ENCODE results near the gene FOXD1. TPM values are rescaled to one million over a fixed set of nuclear protein-coding genes. Genes with fewer than 3 reads are reported as not detected.
"Not testable (repeated sequence)": the region's sequence is repeated elsewhere in the genome, so short reads cannot be mapped to it uniquely, and the experiment has no call there.

The FOXD1 gene
- total RNA-seq, 2 donors from 2014 or later, result not detected

DNA sequence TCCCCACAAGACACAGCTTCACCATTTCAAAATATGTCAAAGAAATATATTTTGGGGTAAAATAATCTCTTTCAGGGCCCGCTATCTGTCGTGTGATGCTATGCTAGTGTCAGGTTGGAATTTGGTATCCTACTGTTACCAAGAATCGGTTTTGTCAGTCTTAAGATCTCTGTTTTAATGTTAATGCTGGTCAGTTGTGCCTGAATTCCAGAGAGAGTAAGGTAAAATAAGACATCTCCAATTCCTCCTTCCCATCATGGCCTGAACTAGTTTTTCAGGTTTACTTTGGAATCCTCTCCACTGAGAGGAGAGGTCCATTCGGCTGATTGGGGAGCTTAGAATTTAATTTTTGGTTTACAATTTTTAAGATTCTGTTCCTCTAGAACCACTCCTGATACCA, 39.2 kb upstream of the FOXD1 start:
- no peak overlapping the region for H3K4me3 ChIP-seq
- DNase-seq (no peak), ATAC-seq (no peak)
- H3K36me3 ChIP-seq (replicated peaks in 1 of 2; ENCODE audit: insufficient read depth in 1 of 2, low read depth in 2 of 2), result no peaks in the 10 kb centered on the region
- 69 to 72% methylated on average over 4 of the region's 4 CpGs for WGBS, 2 donors
- H3K27ac ChIP-seq, result no peak overlapping the region
- no peak for TF ChIP-seq POLR2A (IDR thresholded peaks at IDR 0.05)
- TF ChIP-seq, protein P1, sequence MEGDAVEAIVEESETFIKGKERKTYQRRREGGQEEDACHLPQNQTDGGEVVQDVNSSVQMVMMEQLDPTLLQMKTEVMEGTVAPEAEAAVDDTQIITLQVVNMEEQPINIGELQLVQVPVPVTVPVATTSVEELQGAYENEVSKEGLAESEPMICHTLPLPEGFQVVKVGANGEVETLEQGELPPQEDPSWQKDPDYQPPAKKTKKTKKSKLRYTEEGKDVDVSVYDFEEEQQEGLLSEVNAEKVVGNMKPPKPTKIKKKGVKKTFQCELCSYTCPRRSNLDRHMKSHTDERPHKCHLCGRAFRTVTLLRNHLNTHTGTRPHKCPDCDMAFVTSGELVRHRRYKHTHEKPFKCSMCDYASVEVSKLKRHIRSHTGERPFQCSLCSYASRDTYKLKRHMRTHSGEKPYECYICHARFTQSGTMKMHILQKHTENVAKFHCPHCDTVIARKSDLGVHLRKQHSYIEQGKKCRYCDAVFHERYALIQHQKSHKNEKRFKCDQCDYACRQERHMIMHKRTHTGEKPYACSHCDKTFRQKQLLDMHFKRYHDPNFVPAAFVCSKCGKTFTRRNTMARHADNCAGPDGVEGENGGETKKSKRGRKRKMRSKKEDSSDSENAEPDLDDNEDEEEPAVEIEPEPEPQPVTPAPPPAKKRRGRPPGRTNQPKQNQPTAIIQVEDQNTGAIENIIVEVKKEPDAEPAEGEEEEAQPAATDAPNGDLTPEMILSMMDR (IDR thresholded peaks at IDR 0.05), result no peak
- H3K4me1 ChIP-seq, result no peaks in the 10 kb centered on the region
- intact Hi-C loops (cut with DNase I), result no loop called here
- no peaks in the 10 kb centered on the region for H3K27me3 ChIP-seq
- H3K9me3 ChIP-seq, result no peaks in the 10 kb centered on the region

GRCh38 chr5:73487257-73487656, 38.7 kb upstream of the FOXD1 start:
- H3K27ac ChIP-seq; H3K27me3 ChIP-seq; H3K4me1 ChIP-seq; ATAC-seq; H3K4me3 ChIP-seq; H3K36me3 ChIP-seq (replicated peaks in 1 of 2; ENCODE audit: insufficient read depth in 1 of 2, low read depth in 2 of 2); H3K9me3 ChIP-seq; intact Hi-C loops (cut with DNase I); DNase-seq: not testable (repeated sequence)
- 51 to 76% methylated on average over 4 of the region's 4 CpGs for WGBS, 2 donors

- WGBS, 2 donors, result 55 to 63% methylated on average over 3 of the region's 3 CpGs
- no peaks in the 10 kb centered on the region for H3K36me3 ChIP-seq (replicated peaks in 1 of 2; ENCODE audit: insufficient read depth in 1 of 2, low read depth in 2 of 2)
- no peak overlapping the region for H3K4me3 ChIP-seq
- no peak for TF ChIP-seq POLR2A (IDR thresholded peaks at IDR 0.05)
- TF ChIP-seq, protein P1 (IDR thresholded peaks at IDR 0.05), result no peak
- ATAC-seq (no peak), DNase-seq (no peak)
- no peaks in the 10 kb centered on the region for H3K27me3 ChIP-seq
- no peaks in the 10 kb centered on the region for H3K4me1 ChIP-seq
- intact Hi-C loops (cut with DNase I), result no loop called here
- no peaks in the 10 kb centered on the region for H3K9me3 ChIP-seq
- H3K27ac ChIP-seq, result no peak overlapping the region
Measured at GRCh38 chr5:73486119-73486899, 37.7 kb upstream of the FOXD1 start.

- 82 to 87% methylated on average over 3 of the region's 3 CpGs for WGBS, 2 donors
- no peak overlapping the region for H3K27ac ChIP-seq
- no peak overlapping the region for H3K4me3 ChIP-seq
- no peaks in the 10 kb centered on the region for H3K9me3 ChIP-seq
- ATAC-seq, result no peak
- H3K36me3 ChIP-seq (replicated peaks in 1 of 2; ENCODE audit: insufficient read depth in 1 of 2, low read depth in 2 of 2), result no peaks in the 10 kb centered on the region
- intact Hi-C loops (cut with DNase I), result no loop called here
- no peaks in the 10 kb centered on the region for H3K27me3 ChIP-seq
- H3K4me1 ChIP-seq, result no peaks in the 10 kb centered on the region
- TF ChIP-seq, protein P1 (IDR thresholded peaks at IDR 0.05), result no peak
- TF ChIP-seq POLR2A (IDR thresholded peaks at IDR 0.05), result no peak
- no peak for DNase-seq
Measured at GRCh38 chr5:73485715-73486114, 37.1 kb upstream of the FOXD1 start.

- WGBS, 2 donors, result 80 to 92% methylated on average over 1 of the region's 1 CpG
- TF ChIP-seq POLR2A (IDR thresholded peaks at IDR 0.05), result no peak
- TF ChIP-seq, protein P1 (IDR thresholded peaks at IDR 0.05), result no peak
- no peaks in the 10 kb centered on the region for H3K27me3 ChIP-seq
- no peak for DNase-seq
- no peaks in the 10 kb centered on the region for H3K36me3 ChIP-seq (replicated peaks in 1 of 2; ENCODE audit: insufficient read depth in 1 of 2, low read depth in 2 of 2)
- no peak overlapping the region for H3K4me3 ChIP-seq
- intact Hi-C loops (cut with DNase I), result no loop called here
- no peaks in the 10 kb centered on the region for H3K9me3 ChIP-seq
- H3K4me1 ChIP-seq, result no peaks in the 10 kb centered on the region
- no peak for ATAC-seq
- no peak overlapping the region for H3K27ac ChIP-seq
Measured at GRCh38 chr5:73484511-73484910, 35.9 kb upstream of the FOXD1 start.

All from body of pancreas (tissue), 4 donors.